Measurements from ENCODE around the gene YY2. TPM values are rescaled to one million over a fixed set of nuclear protein-coding genes. Genes with fewer than 3 reads are reported as not detected.

YY2 gene
- total and polyA plus RNA-seq, 9 of the 15 experiments (the other 6 are each of a cell fraction or from before 2014, with no cell fraction given): 0.77 to 2.2 (median 1.1) TPM

- TF ChIP-seq DACH1 (IDR thresholded peaks at IDR 0.05; ENCODE audit: partially characterized antibody) (peak; percentile 71), NELFE (IDR thresholded peaks at IDR 0.05; ENCODE audit: insufficient read depth, insufficient read length) (no peak), E2F8 (IDR thresholded peaks at IDR 0.05; ENCODE audit: low read depth, partially characterized antibody) (peak; percentile 80), CREM (IDR thresholded peaks at IDR 0.05; ENCODE audit: low read depth) (0 out of 2 replicates have a peak, but pooled peaks have one; percentile 19), ARID4B (CRISPR knock-in tag; IDR thresholded peaks at IDR 0.05) (peak; percentile 83), TFAP4 (CRISPR knock-in tag; IDR thresholded peaks at IDR 0.05; ENCODE audit: borderline replicate concordance) (peak; percentile 99), TAF1 (IDR thresholded peaks at IDR 0.05; ENCODE audit: control insufficient read depth, extremely low read depth, insufficient read depth, low read length, severe bottlenecking) (peak; percentile 99), TOE1 (IDR thresholded peaks at IDR 0.05; ENCODE audit: borderline replicate concordance) (peak; percentile 64; the same call in 1 of the 2 replicates), TOE1 (CRISPR knock-in tag; IDR thresholded peaks at IDR 0.05; ENCODE audit: borderline replicate concordance, low read depth) (no peak), BCLAF1 (IDR thresholded peaks at IDR 0.05; ENCODE audit: borderline replicate concordance in 1 of 2, control insufficient read depth in 1 of 2, low read depth in 2 of 2, low read length in 1 of 2) (peak in 1 of 2 experiments; percentile 91; a peak in 2 of 4 replicates)
These were observed 16.2 kb upstream of the YY2 start, which contains the start of gene MBTPS2 (continued) for GRCh38 chrX:21839334-21840192.

Data from K562 (cell line).